DMS79 treated with DMSO at 0.1 percent for 48 hours (cell line): ENCODE results near the gene GAST.
A peak's percentile ranks its signal among the peaks of the same experiment; 100 is the strongest.
"Not testable (repeated sequence)": the region's sequence is repeated elsewhere in the genome, so short reads cannot be mapped to it uniquely, and the experiment has no call there.

Source experiments
- DNase-seq: peaks from one replicate; lab custom pipeline; 2025; lab: John Stamatoyannopoulos, UW

Gene GAST

DNA sequence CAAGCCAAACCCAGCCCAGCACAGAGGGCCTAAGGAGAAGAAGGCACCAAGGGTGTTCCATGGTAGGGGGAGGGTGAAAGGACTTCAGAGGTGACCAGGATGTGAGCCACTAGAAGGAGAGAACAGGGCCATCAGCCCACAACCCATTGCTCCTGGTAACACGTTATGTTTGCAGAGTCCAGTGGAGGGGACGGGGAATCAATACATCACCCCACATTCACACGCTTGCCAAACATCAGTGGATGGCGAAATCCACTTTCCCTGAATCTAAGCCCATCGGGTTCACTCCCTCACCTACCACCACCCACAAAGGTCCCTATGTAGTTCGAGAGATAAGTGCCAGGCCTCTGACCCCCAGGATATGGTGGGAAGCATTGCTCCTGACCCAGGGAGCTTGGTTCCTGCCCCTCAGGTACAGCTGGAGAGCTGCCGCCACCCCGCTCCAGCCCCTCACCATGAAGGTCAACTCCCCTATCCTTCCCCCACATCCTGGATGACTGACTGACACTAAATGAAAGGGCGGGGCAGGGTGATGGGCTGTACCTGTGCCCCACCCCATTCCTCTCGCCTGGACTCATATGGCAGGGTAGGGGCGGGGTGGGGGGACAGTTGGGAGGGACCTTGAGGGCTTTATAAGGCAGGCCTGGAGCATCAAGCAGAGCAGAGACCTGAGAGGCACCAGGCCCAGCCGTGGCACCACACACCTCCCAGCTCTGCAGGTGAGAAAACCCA lies at the start of gene GAST:
GAST (plus strand) TSS at position 663 of the 732 bp plus-strand sequence. CDS start 3,106 bp downstream, outside the sequence.
- no peak for DNase-seq

- DNase-seq, result no peak
Measured at GRCh38 chr17:41663451-41664171, 48.5 kb upstream of the GAST start.

DNA sequence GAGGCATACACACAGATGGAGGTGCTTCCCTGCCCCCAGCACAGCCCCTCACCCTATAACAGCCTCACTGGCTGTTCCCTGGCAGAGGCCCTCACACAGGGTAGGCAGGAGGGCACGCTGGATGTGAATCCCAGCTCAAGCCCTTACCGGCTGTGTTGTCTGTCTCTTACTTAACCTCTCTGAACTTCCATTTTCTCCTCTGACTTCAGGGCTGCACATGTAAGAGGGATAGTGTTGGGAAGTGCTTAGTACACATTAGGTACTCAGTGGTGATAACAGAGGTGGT lies 48.0 kb upstream of the GAST start:
- no peak for DNase-seq

- DNase-seq, result no peak
Measured at GRCh38 chr17:41664587-41665565, 47.3 kb upstream of the GAST start.

DNA sequence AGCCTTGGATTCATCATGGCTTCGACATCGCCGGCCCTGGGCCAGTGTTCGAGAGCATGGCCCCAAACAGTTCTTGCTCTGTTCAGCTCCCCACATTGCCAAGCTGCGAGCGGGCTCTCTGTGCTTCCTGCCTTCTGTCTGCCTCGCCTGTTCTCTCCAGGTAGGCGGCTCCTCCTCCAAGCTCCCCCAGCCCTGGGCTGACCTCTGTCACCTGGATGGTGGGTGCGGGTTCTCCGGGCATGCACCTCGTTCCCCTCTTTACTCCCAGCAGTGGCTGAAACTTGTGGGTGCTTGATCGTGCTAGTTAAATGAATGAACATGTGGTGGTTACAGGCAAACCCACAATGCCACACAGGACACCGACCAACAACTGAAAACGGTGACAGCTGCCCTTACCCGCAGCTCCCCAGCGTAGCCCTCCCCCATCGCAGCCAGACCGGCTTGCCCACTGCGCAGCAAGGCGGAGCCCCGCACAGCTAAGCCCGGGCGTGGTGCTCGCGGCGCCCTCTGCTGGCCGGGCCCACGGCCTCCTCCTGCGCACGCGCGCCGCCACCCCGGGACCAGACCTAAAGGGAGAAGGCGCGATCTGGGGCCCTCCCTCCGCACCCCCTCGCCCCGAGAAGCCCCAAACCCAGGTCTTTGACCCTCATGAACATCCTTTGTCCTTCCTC lies 46.4 kb upstream of the GAST start:
- DNase-seq, result peak; percentile 90

GRCh38 chr17:41666237-41666641 lies 45.9 kb upstream of the GAST start:
- DNase-seq, result peak; percentile 90

DNA sequence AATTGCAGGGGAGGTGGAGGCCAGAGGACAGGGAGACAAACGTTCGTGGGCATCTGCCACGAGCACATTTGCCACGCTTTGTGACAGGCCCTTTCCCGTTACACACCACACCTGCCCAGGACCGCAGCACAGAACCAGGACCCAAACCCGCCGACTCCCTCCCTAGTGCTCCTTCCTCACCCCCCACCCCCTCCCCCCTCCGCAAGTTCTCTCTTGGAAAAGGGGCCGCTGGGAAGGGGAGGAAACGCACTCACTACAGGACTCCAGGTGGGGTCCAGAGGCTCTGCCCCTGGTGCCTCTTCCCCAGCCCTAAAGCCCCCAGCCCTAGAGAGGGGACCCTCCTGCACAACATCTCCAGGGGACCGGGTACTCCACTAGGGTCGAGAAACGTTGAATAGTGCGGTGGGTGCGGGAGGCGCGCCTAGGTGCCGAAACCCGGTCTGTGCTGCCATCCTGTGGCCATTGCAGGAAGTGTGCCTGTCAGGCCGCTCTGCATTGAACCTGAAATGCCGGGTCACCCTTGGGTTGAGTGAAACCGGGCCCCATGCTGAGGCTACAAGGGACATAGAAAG lies 45.3 kb upstream of the GAST start:
- DNase-seq, result peak; percentile 81

- DNase-seq, result no peak
Measured at GRCh38 chr17:41667280-41668041, 44.7 kb upstream of the GAST start.

DNA sequence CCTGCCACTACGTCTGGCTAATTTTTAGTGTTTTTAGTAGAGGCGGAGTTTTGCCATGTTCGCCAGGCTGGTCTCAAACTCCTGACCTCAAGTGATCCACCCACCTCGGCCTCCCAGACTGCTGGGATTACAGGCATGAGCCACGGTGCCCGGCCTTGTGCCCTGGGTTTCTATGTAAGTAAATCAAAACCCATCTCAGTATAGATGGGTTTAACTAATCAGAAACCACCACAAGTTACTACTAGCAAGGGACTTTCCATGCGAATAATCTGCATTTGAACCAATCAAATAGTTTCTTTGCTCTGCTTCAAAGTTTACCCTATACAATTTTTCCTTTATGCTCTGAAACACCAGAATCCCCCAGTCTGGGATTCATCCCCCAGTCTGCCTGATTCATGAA lies 40.0 kb upstream of the GAST start:
- no peak for DNase-seq

- DNase-seq, result not testable (repeated sequence)
Measured at GRCh38 chr17:41675157-41676057, 36.7 kb upstream of the GAST start.

- no peak for DNase-seq
Measured at GRCh38 chr17:41676058-41676419, 36.1 kb upstream of the GAST start.

GRCh38 chr17:41678411-41678906 lies 33.7 kb upstream of the GAST start:
- DNase-seq, result no peak

GRCh38 chr17:41678907-41679739 lies 33.0 kb upstream of the GAST start:
- DNase-seq, result peak; percentile 50

DNA sequence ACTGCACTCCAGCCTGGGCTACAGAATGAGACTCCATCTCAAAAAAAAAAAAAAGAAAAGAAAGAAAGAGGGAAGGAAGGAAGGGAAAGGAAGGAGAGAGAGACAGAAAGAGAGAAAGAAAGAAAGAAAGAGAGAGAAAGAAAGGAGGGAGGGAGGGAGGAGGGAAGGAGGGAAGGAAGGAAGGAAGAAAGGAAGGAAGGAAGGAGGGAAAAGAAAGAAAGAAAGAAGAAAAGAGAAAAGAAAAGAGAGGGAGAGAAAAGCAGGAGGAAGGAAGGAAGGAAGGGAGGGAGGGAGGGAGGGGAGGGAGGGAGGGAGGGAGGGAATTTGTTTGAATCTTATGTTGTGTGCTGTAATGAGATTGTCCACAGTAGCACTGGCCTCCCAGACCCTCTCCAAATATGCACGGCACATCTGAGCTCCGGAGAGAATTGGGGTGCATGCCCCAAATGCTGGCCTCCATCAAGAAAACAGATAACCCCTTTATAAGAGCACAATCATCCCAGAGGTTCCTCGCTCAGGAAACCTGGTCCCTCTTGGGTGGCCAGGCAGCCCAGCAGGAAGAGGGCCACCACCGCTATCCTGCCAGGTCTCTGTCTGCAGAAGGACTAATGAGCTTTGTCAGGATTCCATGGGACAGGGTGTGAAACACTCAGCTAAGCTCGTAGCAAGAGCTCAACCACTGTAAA lies 32.2 kb upstream of the GAST start:
- DNase-seq, result no peak

DNA sequence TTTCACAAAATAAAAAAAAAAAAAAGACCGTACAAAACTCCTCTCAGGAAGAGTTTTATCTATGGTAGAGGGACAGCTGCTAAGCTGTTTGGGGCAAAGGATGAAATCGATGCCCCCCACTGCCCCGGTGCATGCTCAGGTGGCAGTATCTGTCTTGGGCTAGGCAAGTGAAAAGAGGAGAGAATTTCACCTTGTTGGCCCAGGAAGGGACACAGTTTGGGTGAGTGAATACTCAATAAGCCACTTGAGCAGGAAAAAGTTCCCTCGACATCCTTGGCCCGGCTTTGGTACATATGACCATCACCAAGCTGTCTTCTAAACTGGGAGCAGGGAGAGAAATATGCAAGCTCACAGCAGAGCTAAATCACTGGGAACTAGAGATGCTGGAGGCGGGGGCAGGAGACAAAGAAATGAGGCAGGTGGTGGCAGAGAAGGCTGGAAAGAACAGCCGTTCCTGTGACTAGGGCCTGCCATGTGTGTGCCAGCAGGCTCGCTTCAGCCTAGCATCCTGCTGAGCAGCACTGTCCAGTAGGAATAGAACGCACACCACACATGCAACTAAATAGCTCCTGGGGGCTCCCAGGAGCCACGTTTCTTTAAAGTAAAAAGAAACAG lies 31.6 kb upstream of the GAST start:
- no peak for DNase-seq

DNA sequence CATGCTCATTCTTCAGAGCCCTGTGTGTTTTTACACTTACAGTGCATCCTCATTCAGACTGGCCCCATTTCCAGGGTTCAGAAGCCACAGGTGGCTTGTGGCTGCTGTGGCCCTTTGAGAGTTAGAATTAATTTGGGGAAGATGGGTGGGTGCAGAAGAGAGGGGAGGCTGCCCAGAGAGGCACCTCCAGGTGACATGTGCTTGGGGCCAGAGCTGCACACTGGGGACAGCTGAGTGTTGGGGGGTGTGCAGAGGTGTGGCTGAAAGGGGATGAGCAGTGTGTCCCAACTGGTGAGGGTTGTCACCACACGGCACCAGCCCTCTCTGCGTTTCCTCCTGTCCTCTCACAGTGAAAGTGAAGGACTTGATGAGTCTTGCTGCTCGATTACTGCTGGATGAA lies 30.4 kb upstream of the GAST start:
- DNase-seq, result no peak

GRCh38 chr17:41682631-41683030 lies 29.5 kb upstream of the GAST start:
- no peak for DNase-seq
